ENCODE measurements around the gene C16orf95. TPM values are rescaled to one million over a fixed set of nuclear protein-coding genes. Genes with fewer than 3 reads are reported as not detected.
"Not testable (repeated sequence)": the region's sequence is repeated elsewhere in the genome, so short reads cannot be mapped to it uniquely, and the experiment has no call there.

The C16orf95 gene
- polyA plus RNA-seq, 10 donors: 1.7 to 3.4 (median 2.1) TPM

DNA sequence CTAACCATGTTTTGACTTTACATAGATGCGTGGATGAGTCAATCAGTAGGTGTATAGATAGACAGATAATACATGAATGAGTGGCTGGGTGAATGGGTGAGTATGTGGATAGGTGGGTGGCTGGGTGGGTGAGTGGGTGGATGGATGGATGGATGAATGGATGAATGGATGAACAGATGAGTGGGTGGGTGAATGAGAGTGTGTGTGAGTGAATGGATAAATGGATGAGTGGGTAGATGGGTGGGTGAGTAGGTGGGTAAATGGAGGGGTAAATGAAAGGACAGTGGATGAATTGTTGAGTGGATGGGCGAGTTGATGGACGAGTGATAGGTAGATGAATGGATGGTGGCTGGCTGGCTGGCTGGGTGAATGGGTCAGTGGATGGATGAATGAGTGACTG is 23.2 kb downstream of the C16orf95 start:
- DNase-seq: no peak

- no peak for DNase-seq
These were observed 25.2 kb downstream of the C16orf95 start for GRCh38 chr16:87291944-87292343.

GRCh38 chr16:87288753-87289362 is 28.3 kb downstream of the C16orf95 start:
- DNase-seq: peak; percentile 32 to 79 (median 57)

DNA sequence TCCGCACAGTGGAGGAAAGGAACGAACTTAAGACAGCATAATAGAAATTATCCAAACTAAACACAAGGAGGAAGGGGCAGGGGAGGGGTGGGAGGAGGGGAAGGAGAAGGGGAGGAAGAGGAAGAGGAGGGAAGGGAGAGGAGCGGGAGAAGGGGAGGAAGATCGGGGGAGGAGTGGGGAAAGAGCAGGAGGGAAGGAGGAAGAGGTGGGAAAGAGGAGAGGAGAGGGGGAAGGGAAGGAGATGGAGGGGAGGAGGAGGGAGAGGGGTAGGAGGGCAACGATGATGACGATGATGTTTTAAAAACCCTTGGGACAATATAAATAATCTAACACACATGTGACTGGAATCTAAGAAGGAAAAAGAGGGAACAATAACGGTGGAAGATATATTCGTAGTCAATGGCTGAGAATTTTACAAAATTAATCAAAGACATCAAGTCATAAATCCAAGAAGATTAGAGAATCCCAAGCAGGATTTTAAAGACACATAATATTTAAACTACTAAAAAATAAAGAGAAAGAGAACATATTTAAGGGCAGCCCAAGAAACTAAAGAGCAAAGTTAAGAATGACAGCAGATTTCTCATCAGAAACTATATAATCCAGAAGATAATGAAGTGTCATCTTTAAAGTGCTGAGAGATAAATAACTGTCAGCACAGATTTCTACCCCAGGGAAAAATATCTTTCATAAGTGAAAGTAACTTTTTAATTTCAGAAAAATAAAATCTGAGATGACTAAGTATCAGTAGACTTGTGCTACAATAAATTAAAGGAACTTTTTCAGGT is 30.2 kb downstream of the C16orf95 start:
- no peak for DNase-seq

- no peak for DNase-seq
These were observed 33.0 kb downstream of the C16orf95 start for GRCh38 chr16:87284183-87284582.

- DNase-seq: no peak
These were observed 38.0 kb downstream of the C16orf95 start for GRCh38 chr16:87279094-87279658.

DNA sequence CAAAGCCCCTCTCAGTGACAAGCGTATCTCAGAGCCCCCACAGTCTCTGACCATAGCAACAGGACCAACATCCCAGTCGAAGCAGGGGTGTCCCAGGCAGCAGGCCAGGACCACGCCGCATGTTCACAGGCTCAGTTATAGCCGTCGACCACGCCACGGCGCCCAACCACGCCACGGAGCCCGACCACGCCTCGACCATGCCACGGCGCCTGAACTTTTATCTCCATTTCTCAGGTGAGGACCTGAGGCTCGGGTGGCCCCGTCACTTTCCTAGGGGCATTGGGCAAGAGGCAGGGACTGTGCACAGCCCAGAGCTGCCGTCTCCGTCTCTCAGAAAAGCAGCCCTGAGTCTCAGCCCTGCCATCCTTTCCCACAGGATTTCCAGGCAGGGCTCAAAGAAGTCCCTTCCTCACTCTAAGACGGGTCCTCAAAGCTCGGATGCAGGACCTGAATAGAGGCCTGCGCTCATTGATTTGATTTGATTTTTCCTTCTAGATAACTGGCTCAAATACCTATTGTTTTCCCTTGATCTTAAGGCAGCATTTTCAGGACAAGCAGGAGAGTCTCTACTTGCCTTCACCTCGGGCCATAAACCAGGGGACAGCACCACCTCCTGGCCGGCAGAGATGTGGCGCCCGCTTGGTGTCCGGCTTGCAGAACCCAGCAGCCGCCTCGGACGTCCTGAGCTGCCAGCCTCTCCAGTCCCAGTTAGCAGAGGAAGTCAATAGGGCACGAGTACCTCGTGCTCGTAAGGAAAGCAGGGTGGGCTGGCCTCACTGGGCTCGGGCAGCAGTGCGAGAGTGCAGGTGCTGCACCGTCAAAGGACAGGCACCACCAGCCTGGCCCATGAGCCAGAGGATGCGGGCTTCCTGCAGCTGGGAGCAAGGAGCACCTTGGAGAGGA is 38.8 kb downstream of the C16orf95 start:
- DNase-seq: peak; percentile 58 to 88 (median 84)

DNA sequence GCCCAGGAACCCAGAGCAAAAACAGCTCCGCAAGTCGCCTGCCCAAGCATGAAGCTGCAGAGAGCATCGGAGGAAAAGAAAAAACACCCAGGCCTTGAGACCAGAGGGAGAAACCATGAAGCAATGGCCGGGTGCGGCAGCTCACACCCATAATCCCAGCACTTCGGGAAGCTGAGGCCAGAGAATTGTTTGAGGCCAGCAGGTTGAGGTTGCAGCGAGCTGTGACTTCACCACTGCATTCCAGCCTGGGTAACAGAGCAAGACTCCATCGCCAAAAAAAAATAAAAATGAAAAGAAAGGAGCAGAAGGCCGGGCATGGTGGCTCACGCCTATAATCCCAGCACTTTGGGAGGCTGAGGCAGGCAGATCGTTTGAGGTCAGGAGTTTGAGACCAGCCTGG is 40.3 kb downstream of the C16orf95 start:
- DNase-seq: no peak

GRCh38 chr16:87276091-87276701 is 41.0 kb downstream of the C16orf95 start:
- no peak for DNase-seq

- DNase-seq: no peak
These were observed 42.4 kb downstream of the C16orf95 start for GRCh38 chr16:87274794-87275193.

DNA sequence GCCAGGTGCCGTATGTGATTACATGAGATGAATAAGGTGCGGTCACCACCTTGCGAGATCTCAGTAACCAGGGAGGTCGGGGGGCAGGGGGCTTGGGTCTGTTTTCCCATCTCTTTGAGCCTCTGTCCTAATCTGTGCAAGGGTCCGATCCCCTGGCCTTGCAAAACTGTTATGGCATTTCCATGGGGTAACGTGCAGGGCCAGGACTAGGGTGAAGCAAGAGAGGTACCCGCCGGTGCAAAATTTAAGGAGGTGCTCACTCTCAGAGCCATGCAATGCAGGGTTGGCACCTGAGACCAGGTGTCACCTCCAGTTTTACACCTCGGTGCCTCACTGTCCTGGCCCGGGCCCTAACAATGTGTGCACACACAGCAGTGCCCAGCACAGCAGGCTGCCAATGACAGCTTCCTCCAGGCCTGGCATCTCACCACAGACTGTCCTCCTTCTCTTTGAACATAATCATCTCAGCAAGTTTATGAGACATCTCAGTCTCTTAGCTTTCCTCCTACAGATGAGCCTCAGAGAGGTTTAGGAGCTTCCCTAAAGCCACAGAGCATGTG is 43.6 kb downstream of the C16orf95 start:
- DNase-seq: no peak

- no peak for DNase-seq
These were observed 45.9 kb downstream of the C16orf95 start for GRCh38 chr16:87271256-87271655.

GRCh38 chr16:87267566-87267965 is 49.6 kb downstream of the C16orf95 start:
- no peak for DNase-seq

DNA sequence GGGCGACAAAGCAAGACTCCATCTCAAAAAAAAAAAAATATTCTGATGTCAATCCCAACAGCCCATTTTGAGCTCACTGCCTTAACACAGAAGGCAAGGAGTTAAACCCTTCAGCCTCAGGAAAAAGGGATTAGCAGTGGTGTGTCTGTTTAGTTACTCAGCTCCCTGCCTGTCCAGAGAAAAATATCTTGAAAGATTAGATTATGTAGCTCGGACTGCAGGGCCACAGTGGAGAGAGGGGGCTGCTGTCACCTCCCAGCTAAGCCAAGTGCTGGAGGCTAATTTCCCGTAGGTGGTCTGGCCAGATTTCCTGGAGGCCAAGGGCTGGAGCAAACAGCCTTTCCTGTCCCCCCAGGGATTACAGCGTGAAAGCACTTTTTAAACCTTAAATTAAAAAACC is 50.3 kb downstream of the C16orf95 start:
- DNase-seq: peak in 1 of 3 donors; percentile 41

DNA sequence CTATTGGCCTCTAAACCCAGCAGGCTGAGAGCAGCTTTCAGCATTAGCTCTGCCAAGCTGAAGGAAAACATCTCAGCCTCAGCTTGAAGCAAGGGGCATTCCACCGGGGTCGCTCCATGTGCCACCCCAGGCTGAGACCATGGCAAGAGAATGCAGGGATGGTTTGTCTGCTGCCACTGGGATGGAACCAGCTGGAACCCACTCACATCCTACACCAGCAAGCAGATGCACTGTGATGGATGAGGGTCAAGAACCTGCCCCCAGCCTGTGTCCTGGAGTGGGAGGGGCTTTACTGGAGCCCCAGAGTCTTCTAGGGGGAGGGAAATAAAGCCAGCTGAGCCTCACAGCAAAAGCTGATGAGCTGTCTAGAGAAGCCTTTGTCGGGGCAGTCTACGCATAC is 51.9 kb downstream of the C16orf95 start:
- DNase-seq: no peak

DNA sequence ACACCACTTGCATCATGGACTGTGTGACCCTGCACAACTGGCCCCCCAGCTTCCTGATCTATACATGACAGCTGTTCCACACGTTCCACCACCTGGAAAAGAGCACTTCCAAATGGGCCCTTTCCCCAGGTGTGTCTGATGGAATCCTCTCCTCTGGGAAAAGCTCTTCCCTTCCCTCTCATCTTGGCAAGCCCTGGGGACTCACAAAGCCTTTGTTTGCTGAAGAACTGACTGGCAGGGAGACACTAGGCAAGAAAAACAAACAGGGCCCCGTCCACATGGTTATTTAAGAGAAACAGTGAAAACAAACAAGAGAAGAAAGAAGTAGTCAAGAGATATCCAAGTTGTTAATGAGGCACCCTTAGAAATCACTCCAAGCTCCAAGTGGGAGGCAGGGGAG is 52.6 kb downstream of the C16orf95 start:
- DNase-seq: no peak

- DNase-seq: no peak
These were observed 53.7 kb downstream of the C16orf95 start for GRCh38 chr16:87263418-87264052.

DNA sequence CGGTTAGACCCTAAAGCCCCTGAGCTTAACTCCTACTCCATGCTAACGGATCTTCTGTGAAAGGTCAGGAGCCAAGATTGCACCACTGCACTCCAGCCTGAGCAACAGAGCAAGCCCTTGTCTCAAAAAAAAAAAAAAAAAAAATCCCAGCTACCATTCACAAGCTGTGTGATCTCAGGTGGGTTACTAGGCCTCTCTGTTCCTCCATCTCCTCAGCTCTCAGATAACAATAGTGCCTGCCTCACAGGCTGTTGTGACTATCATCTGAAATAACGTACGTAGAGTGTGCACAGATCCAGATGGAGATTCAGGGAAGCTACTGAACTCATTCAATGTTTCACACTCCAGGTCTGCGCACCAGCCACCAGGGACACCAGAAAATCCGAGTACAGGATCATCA is 57.8 kb downstream of the C16orf95 start:
- DNase-seq: no peak

GRCh38 chr16:87258653-87259052 is 58.5 kb downstream of the C16orf95 start:
- not testable (repeated sequence) for DNase-seq

GRCh38 chr16:87255866-87256265 is 61.3 kb downstream of the C16orf95 start:
- DNase-seq: no peak

DNA sequence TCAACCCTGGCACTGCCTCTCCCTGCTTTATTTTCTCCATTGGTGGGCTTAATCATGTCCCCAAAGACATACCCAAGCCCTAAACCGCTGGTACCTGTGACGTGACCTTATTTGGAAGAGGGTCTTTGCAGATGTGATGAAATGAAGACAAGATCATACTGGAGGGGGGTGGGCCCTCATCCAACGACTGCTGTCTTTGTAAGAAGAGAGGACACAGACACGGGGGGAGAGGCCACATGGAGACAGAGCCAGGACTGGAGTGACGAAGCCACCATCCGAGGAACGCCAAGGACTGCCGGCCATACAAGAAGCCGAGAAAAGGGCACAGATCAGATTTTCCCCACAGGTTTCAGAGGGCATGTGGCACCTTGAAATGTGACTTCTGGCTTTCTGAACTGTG is 62.5 kb downstream of the C16orf95 start:
- no peak for DNase-seq
